ENCODE results near the gene TERF2IP. TPM values are rescaled to one million over a fixed set of nuclear protein-coding genes. Genes with fewer than 3 reads are reported as not detected.

The TERF2IP gene
- total and polyA plus RNA-seq, 2 of the 13 experiments (the other 11 are each of a cell fraction or from before 2014, with no cell fraction given) = 26.4 to 50.2 TPM

- TF ChIP-seq NFAT5 (CRISPR knock-in tag; IDR thresholded peaks at IDR 0.05) = no peak
- 0 out of 2 replicates have a peak, but pooled peaks have one; percentile 11 for TF ChIP-seq ZMAT3 (CRISPR knock-in tag; conservative IDR thresholded peaks at IDR 0.05)
- TF ChIP-seq ZNF512 (CRISPR knock-in tag; IDR thresholded peaks at IDR 0.05) = peak; percentile 85
- TF ChIP-seq ZNF549 (CRISPR knock-in tag; IDR thresholded peaks at IDR 0.05) = 0 out of 2 replicates have a peak, but pooled peaks have one; percentile 47
- 0 out of 2 replicates have a peak, but pooled peaks have one; percentile 52 for TF ChIP-seq ZNF510 (CRISPR knock-in tag; IDR thresholded peaks at IDR 0.05; ENCODE audit: low read depth)
- TF ChIP-seq ASH2L (IDR thresholded peaks at IDR 0.05; ENCODE audit: insufficient read length, low read depth, low read length) = no peak
- no peak for TF ChIP-seq ZNF496 (CRISPR knock-in tag; IDR thresholded peaks at IDR 0.05; ENCODE audit: insufficient replicate concordance)
- TF ChIP-seq RFXANK (CRISPR knock-in tag; IDR thresholded peaks at IDR 0.05) = no peak
- 0 out of 2 replicates have a peak, but pooled peaks have one; percentile 16 for TF ChIP-seq STAG1 (CRISPR knock-in tag; IDR thresholded peaks at IDR 0.05)
- TF ChIP-seq HOXD1 (CRISPR knock-in tag; IDR thresholded peaks at IDR 0.05) = peak; percentile 19; the same call in 1 of the 2 replicates
- TF ChIP-seq ZNF124 (CRISPR knock-in tag; IDR thresholded peaks at IDR 0.05) = no peak
- peak; percentile 37; the same call in 1 of the 2 replicates for TF ChIP-seq DZIP1 (CRISPR knock-in tag; IDR thresholded peaks at IDR 0.05)
- TF ChIP-seq ATF4 (CRISPR knock-in tag; IDR thresholded peaks at IDR 0.05) = 0 out of 4 replicates have a peak, but pooled peaks of 1 of the 2 experiments have one; percentile 5
- peak; percentile 0; the same call in 1 of the 2 replicates for TF ChIP-seq ZNF503 (CRISPR knock-in tag; IDR thresholded peaks at IDR 0.05)
- no peak for TF ChIP-seq ZNF552 (CRISPR knock-in tag; IDR thresholded peaks at IDR 0.05; ENCODE audit: borderline replicate concordance)
- TF ChIP-seq ZNF780A (CRISPR knock-in tag; IDR thresholded peaks at IDR 0.05) = 0 out of 2 replicates have a peak, but pooled peaks have one; percentile 38
- 0 out of 2 replicates have a peak, but pooled peaks have one; percentile 62 for TF ChIP-seq ZBTB3 (CRISPR knock-in tag; IDR thresholded peaks at IDR 0.05; ENCODE audit: borderline replicate concordance, low read depth)
Observed at GRCh38 chr16:75647112-75647491, 471 bp upstream of the TERF2IP start (continued).

All from HepG2 (cell line).